Prostate gland (tissue), 2 donors: ENCODE results near the gene HSFX2.

Experiments
- POLR2A ChIP-seq: fragments of 450-650 bp; IDR thresholded peaks from one replicate; pipeline ENCODE4 v1.6.1; 2016; ENCODE audit warnings: antibody characterized with exemption, mild to moderate bottlenecking
- TF ChIP-seq, protein P1 (sequence below), 4 experiments: fragments of 200-600 bp in 2 of 4; fragments of 450-650 bp in 2 of 4; sonication (generic) in 2 of 4; IDR thresholded peaks; 1 replicate in 3 of 4; 2 replicates in 1 of 4; pipeline ENCODE4 v1.5.1; 2016 to 2019; ENCODE audit warnings: antibody characterized with exemption in 4 of 4, mild to moderate bottlenecking in 2 of 4, moderate library complexity in 2 of 4

DNA sequence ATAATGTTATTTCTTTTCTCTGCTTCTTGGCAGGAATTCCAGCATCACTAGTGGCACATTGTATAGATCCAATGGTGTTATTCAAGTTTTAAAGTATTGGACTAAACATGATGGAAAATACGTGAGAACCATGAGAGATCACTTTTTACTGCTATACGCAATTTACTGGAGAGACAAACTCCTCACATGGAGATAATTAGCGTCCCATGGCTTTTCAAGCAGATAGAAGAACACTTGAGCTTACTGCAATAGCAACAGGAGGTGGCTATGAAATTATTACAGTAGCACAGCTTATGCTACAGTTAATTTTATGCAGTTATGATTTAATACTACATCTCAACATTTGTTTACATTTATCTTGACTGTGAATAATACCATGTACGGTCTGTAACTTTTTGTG lies 48.4 kb upstream of the HSFX2 start:
- TF ChIP-seq, protein P1, sequence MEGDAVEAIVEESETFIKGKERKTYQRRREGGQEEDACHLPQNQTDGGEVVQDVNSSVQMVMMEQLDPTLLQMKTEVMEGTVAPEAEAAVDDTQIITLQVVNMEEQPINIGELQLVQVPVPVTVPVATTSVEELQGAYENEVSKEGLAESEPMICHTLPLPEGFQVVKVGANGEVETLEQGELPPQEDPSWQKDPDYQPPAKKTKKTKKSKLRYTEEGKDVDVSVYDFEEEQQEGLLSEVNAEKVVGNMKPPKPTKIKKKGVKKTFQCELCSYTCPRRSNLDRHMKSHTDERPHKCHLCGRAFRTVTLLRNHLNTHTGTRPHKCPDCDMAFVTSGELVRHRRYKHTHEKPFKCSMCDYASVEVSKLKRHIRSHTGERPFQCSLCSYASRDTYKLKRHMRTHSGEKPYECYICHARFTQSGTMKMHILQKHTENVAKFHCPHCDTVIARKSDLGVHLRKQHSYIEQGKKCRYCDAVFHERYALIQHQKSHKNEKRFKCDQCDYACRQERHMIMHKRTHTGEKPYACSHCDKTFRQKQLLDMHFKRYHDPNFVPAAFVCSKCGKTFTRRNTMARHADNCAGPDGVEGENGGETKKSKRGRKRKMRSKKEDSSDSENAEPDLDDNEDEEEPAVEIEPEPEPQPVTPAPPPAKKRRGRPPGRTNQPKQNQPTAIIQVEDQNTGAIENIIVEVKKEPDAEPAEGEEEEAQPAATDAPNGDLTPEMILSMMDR (IDR thresholded peaks at IDR 0.05), result no peak
- TF ChIP-seq POLR2A, result no peak
